ENCODE data around the gene SSR4. TPM values are rescaled to one million over a fixed set of nuclear protein-coding genes. Genes with fewer than 3 reads are reported as not detected.
"Not testable (repeated sequence)": the region's sequence is repeated elsewhere in the genome, so short reads cannot be mapped to it uniquely, and the experiment has no call there.

Gene SSR4
- total RNA-seq (257 TPM), polyA plus RNA-seq (328 TPM)
- long read RNA-seq, donor 1, transcript SSR4-203 (6 exons, 643 nt), result major isoform, 20 of 21 reads
- long read RNA-seq, donor 1, partial matches to known transcripts, result 0 of 21 reads
- long read RNA-seq, donor 1, other reads (novel, unspliced or antisense), result 0 of 21 reads
- long read RNA-seq, donor 2, transcript SSR4-210 (5 exons, 701 nt), result minor isoform, 5 of 167 reads
- long read RNA-seq, donor 2, transcript SSR4-203 (6 exons, 643 nt), result major isoform, 153 of 167 reads
- long read RNA-seq, donor 2, partial matches to known transcripts, result 0 of 167 reads
- long read RNA-seq, donor 2, other reads (novel, unspliced or antisense), result 0 of 167 reads
- long read RNA-seq, donor 3, transcript SSR4-203 (6 exons, 643 nt), result major isoform, 213 of 287 reads
- long read RNA-seq, donor 3, transcript SSR4-210 (5 exons, 701 nt), result minor isoform, 11 of 287 reads
- long read RNA-seq, donor 3, partial matches to known transcripts, result 26 of 287 reads
- long read RNA-seq, donor 3, other reads (novel, unspliced or antisense), result 26 of 287 reads
- long read RNA-seq, donor 4, transcript SSR4-210 (5 exons, 701 nt), result minor isoform, 8 of 98 reads
- long read RNA-seq, donor 4, transcript SSR4-203 (6 exons, 643 nt), result major isoform, 84 of 98 reads
- long read RNA-seq, donor 4, partial matches to known transcripts, result 0 of 98 reads
- long read RNA-seq, donor 4, other reads (novel, unspliced or antisense), result 0 of 98 reads
- long read RNA-seq, donor 5, transcript SSR4-203 (6 exons, 643 nt), result major isoform, 259 of 302 reads
- long read RNA-seq, donor 5, transcript SSR4-201 (7 exons, 1,671 nt), result minor isoform, 5 of 302 reads
- long read RNA-seq, donor 5, transcript SSR4-205 (3 exons, 427 nt), result minor isoform, 8 of 302 reads
- long read RNA-seq, donor 5, transcript SSR4-210 (5 exons, 701 nt), result minor isoform, 21 of 302 reads
- long read RNA-seq, donor 5, partial matches to known transcripts, result 5 of 302 reads
- long read RNA-seq, donor 5, other reads (novel, unspliced or antisense), result 0 of 302 reads
- long read RNA-seq, donor 6, transcript SSR4-210 (5 exons, 701 nt), result minor isoform, 11 of 118 reads
- long read RNA-seq, donor 6, transcript SSR4-203 (6 exons, 643 nt), result major isoform, 95 of 118 reads
- long read RNA-seq, donor 6, partial matches to known transcripts, result 5 of 118 reads
- long read RNA-seq, donor 6, other reads (novel, unspliced or antisense), result 0 of 118 reads
- long read RNA-seq, donor 7, transcript SSR4-203 (6 exons, 643 nt), result major isoform, 110 of 136 reads
- long read RNA-seq, donor 7, transcript SSR4-210 (5 exons, 701 nt), result minor isoform, 6 of 136 reads
- long read RNA-seq, donor 7, partial matches to known transcripts, result 17 of 136 reads
- long read RNA-seq, donor 7, other reads (novel, unspliced or antisense), result 0 of 136 reads
- long read RNA-seq, donor 8, transcript SSR4-203 (6 exons, 643 nt), result major isoform, 37 of 43 reads
- long read RNA-seq, donor 8, partial matches to known transcripts, result 0 of 43 reads
- long read RNA-seq, donor 8, other reads (novel, unspliced or antisense), result 0 of 43 reads
- long read RNA-seq, donor 9, transcript SSR4-203 (6 exons, 643 nt), result major isoform, 71 of 80 reads
- long read RNA-seq, donor 9, transcript SSR4-210 (5 exons, 701 nt), result minor isoform, 7 of 80 reads
- long read RNA-seq, donor 9, partial matches to known transcripts, result 0 of 80 reads
- long read RNA-seq, donor 9, other reads (novel, unspliced or antisense), result 0 of 80 reads
- long read RNA-seq, donor 10, transcript SSR4-203 (6 exons, 643 nt), result major isoform, 108 of 124 reads
- long read RNA-seq, donor 10, partial matches to known transcripts, result 5 of 124 reads
- long read RNA-seq, donor 10, other reads (novel, unspliced or antisense), result 0 of 124 reads

GRCh38 chrX:153794018-153794896 is at the start of gene SSR4, which contains the start of gene IDH3G:
SSR4 (plus strand) TSS chrX:153794668; CDS start chrX:153794688, 20 bp downstream.
IDH3G (minus strand) TSS chrX:153794375; CDS start chrX:153794326, 49 bp downstream.
- Histone ChIP-seq H3K27ac (ENCODE audit: low read depth in 1 of 2, low read length in 1 of 2) (peak within 1 kb of the TSS; percentile 88 to 94), H3K9me3 (ENCODE audit: control insufficient read depth in 2 of 2, insufficient read depth in 1 of 2, low read length in 1 of 2) (peaks cover 0 to 7% of the 10 kb centered on the region in 2 donors), H3K36me3 (ENCODE audit: control insufficient read depth in 2 of 2, insufficient read depth in 2 of 2, low read length in 1 of 2) (peaks cover 34 to 39% of the 10 kb centered on the region in 2 donors), H3K4me3 (ENCODE audit: low read length in 2 of 2) (peak within 1 kb of the TSS; percentile 76 to 79), H3K27me3 (ENCODE audit: control insufficient read depth in 2 of 2, insufficient read depth in 1 of 2, low read length in 1 of 2) (no peaks in the 10 kb centered on the region), H3K4me1 (ENCODE audit: control insufficient read depth in 2 of 2, insufficient read depth in 2 of 2, low read length in 2 of 2) (peaks cover 3 to 24% of the 10 kb centered on the region in 2 donors)
- DNase-seq (ENCODE audit: low read depth in 6 of 9, low spot score in 9 of 9), result peak; percentile 81 to 96 (median 89)
- under 1% methylated on average over 92 of the region's 92 CpGs for WGBS

GRCh38 chrX:153745067-153745433 is 49.4 kb upstream of the SSR4 start:
- not testable (repeated sequence) for DNase-seq (ENCODE audit: low read depth in 6 of 9, low spot score in 9 of 9); H3K36me3 ChIP-seq (ENCODE audit: control insufficient read depth in 2 of 2, insufficient read depth in 2 of 2, low read length in 1 of 2); H3K27ac ChIP-seq (ENCODE audit: low read depth in 1 of 2, low read length in 1 of 2); H3K4me3 ChIP-seq (ENCODE audit: low read length in 2 of 2); H3K27me3 ChIP-seq (ENCODE audit: control insufficient read depth in 2 of 2, insufficient read depth in 1 of 2, low read length in 1 of 2); H3K9me3 ChIP-seq (ENCODE audit: control insufficient read depth in 2 of 2, insufficient read depth in 1 of 2, low read length in 1 of 2)
- H3K4me1 ChIP-seq (ENCODE audit: control insufficient read depth in 2 of 2, insufficient read depth in 2 of 2, low read length in 2 of 2), result peaks cover 0 to 21% of the 10 kb centered on the region in 2 donors
- 39% methylated on average over 12 of the region's 12 CpGs for WGBS

GRCh38 chrX:153746359-153746758 is 48.1 kb upstream of the SSR4 start:
- Histone ChIP-seq H3K36me3 (ENCODE audit: control insufficient read depth in 2 of 2, insufficient read depth in 2 of 2, low read length in 1 of 2) (no peaks in the 10 kb centered on the region), H3K9me3 (ENCODE audit: control insufficient read depth in 2 of 2, insufficient read depth in 1 of 2, low read length in 1 of 2) (no peaks in the 10 kb centered on the region), H3K4me3 (ENCODE audit: low read length in 2 of 2) (no peak overlapping the region), H3K27me3 (ENCODE audit: control insufficient read depth in 2 of 2, insufficient read depth in 1 of 2, low read length in 1 of 2) (no peaks in the 10 kb centered on the region), H3K27ac (ENCODE audit: low read depth in 1 of 2, low read length in 1 of 2) (no peak overlapping the region), H3K4me1 (ENCODE audit: control insufficient read depth in 2 of 2, insufficient read depth in 2 of 2, low read length in 2 of 2) (peaks cover 0 to 10% of the 10 kb centered on the region in 2 donors)
- 95% methylated on average over 3 of the region's 3 CpGs for WGBS
- no peak for DNase-seq (ENCODE audit: low read depth in 6 of 9, low spot score in 9 of 9)

DNA sequence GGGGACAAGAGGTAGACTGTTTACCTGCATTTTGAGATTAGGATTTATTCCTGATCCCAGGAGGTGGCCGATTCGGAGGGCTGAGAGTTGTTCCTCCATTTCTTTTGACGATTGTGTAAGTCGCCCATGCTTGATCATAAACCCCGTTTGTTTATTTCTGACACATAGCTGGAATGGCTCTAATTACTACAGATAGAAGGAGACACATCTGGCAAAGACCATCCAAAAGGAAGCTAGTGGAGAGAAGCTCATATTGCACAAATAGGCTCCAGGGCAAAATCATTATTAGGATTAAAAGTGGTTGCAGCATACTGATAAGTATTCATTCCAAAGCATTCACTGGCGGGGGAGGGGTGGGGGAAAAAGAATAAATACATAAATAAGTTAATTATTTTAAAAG is 47.5 kb upstream of the SSR4 start:
- not testable (repeated sequence) for H3K4me3 ChIP-seq (ENCODE audit: low read length in 2 of 2); H3K27ac ChIP-seq (ENCODE audit: low read depth in 1 of 2, low read length in 1 of 2); H3K36me3 ChIP-seq (ENCODE audit: control insufficient read depth in 2 of 2, insufficient read depth in 2 of 2, low read length in 1 of 2); H3K27me3 ChIP-seq (ENCODE audit: control insufficient read depth in 2 of 2, insufficient read depth in 1 of 2, low read length in 1 of 2); DNase-seq (ENCODE audit: low read depth in 6 of 9, low spot score in 9 of 9); H3K9me3 ChIP-seq (ENCODE audit: control insufficient read depth in 2 of 2, insufficient read depth in 1 of 2, low read length in 1 of 2); H3K4me1 ChIP-seq (ENCODE audit: control insufficient read depth in 2 of 2, insufficient read depth in 2 of 2, low read length in 2 of 2)
- WGBS, result 92% methylated on average over 6 of the region's 6 CpGs

GRCh38 chrX:153749017-153749416 is 45.5 kb upstream of the SSR4 start:
- not testable (repeated sequence) for H3K36me3 ChIP-seq (ENCODE audit: control insufficient read depth in 2 of 2, insufficient read depth in 2 of 2, low read length in 1 of 2); H3K27me3 ChIP-seq (ENCODE audit: control insufficient read depth in 2 of 2, insufficient read depth in 1 of 2, low read length in 1 of 2); DNase-seq (ENCODE audit: low read depth in 6 of 9, low spot score in 9 of 9); H3K4me3 ChIP-seq (ENCODE audit: low read length in 2 of 2); H3K9me3 ChIP-seq (ENCODE audit: control insufficient read depth in 2 of 2, insufficient read depth in 1 of 2, low read length in 1 of 2); H3K27ac ChIP-seq (ENCODE audit: low read depth in 1 of 2, low read length in 1 of 2); H3K4me1 ChIP-seq (ENCODE audit: control insufficient read depth in 2 of 2, insufficient read depth in 2 of 2, low read length in 2 of 2)
- WGBS, result 93% methylated on average over 7 of the region's 7 CpGs

DNA sequence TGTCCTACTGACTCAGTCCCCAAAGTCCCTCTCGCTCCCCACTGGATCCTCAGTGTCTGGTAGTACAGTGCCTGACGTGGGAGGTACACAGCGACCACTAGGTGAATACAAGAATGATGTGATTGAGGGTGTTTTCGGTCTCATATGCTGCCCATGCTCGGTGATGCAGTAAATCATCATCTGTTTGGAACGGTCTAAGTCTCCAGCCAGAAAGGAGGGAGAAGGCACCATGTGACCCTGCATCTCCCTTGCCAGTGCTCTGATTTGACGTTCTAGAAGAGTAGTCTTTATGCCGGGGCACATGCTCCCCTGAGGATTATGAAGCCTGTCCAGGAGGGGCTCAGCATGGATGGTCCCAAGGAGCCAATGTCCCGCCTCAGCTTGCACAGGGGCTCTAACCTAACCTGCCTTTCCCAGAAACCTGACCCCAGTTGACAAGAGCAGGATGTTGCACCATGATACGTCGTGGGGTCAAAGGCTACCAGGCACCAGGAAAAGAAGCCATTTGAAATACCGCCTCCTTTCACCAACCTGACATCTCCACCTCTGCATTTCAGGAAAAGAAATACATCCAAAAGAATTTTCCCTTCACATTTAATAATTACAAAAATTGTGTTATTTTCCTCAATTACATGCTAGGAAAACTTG is 44.2 kb upstream of the SSR4 start:
- Histone ChIP-seq H3K4me3 (ENCODE audit: low read length in 2 of 2) (no peak overlapping the region), H3K27ac (ENCODE audit: low read depth in 1 of 2, low read length in 1 of 2) (no peak overlapping the region)
- WGBS, result 94% methylated on average over 12 of the region's 12 CpGs

DNA sequence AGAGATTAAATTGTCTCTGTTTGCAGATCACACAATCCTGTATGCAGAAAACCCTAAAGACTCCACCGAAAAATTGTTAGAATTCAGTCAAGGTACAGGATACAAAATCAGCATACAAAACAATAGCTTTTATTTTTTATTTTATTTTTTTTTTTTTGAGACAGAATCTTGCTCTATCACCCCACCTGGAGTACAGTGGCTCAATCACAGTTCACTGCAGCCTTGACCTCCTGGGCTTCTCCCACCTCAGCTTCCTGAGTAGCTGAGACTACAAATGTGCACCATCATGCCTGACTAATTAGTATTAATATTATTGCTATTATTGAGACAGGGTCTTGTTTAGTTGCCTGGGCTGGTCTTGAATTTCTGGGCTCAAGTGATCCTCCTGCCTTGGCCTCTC is 39.3 kb upstream of the SSR4 start:
- Histone ChIP-seq H3K36me3 (ENCODE audit: control insufficient read depth in 2 of 2, insufficient read depth in 2 of 2, low read length in 1 of 2) (no peaks in the 10 kb centered on the region), H3K4me1 (ENCODE audit: control insufficient read depth in 2 of 2, insufficient read depth in 2 of 2, low read length in 2 of 2) (no peaks in the 10 kb centered on the region), H3K27me3 (ENCODE audit: control insufficient read depth in 2 of 2, insufficient read depth in 1 of 2, low read length in 1 of 2) (no peaks in the 10 kb centered on the region), H3K9me3 (ENCODE audit: control insufficient read depth in 2 of 2, insufficient read depth in 1 of 2, low read length in 1 of 2) (no peaks in the 10 kb centered on the region), H3K4me3 (ENCODE audit: low read length in 2 of 2) (no peak overlapping the region), H3K27ac (ENCODE audit: low read depth in 1 of 2, low read length in 1 of 2) (no peak overlapping the region)
- WGBS, result 97% methylated on average over 1 of the region's 1 CpG
- DNase-seq (ENCODE audit: low read depth in 6 of 9, low spot score in 9 of 9), result no peak

More for the DNA sequence above, 44.2 kb upstream of the SSR4 start:
- Histone ChIP-seq H3K27me3 (ENCODE audit: control insufficient read depth in 2 of 2, insufficient read depth in 1 of 2, low read length in 1 of 2) (no peaks in the 10 kb centered on the region), H3K36me3 (ENCODE audit: control insufficient read depth in 2 of 2, insufficient read depth in 2 of 2, low read length in 1 of 2) (no peaks in the 10 kb centered on the region), H3K9me3 (ENCODE audit: control insufficient read depth in 2 of 2, insufficient read depth in 1 of 2, low read length in 1 of 2) (no peaks in the 10 kb centered on the region), H3K4me1 (ENCODE audit: control insufficient read depth in 2 of 2, insufficient read depth in 2 of 2, low read length in 2 of 2) (no peaks in the 10 kb centered on the region)
- no peak for DNase-seq (ENCODE audit: low read depth in 6 of 9, low spot score in 9 of 9)
